Lower leg skin (tissue), 3 donors: ENCODE results near the gene C1QTNF3.

Experiments
- CTCF ChIP-seq, 3 donors: fragments of 450-650 bp; IDR thresholded peaks; one replicate each; pipeline ENCODE4 v1.5.1; 2016; ENCODE audit warnings: antibody characterized with exemption in 3 of 3, mild to moderate bottlenecking in 3 of 3, moderate library complexity in 2 of 3
- POLR2A ChIP-seq, 2 donors: fragments of 450-650 bp; IDR thresholded peaks; one replicate each; pipeline ENCODE4 v1.6.1; 2016 to 2017; ENCODE audit warnings: antibody characterized with exemption in 2 of 2, mild to moderate bottlenecking in 1 of 2, moderate library complexity in 1 of 2

GRCh38 chr5:34053133-34053532, 10.1 kb upstream of the C1QTNF3 start:
- TF ChIP-seq CTCF (IDR thresholded peaks at IDR 0.05) = no peak
- TF ChIP-seq POLR2A (IDR thresholded peaks at IDR 0.05) = no peak
